ENCODE results near the gene GALNT17.
"Not testable (repeated sequence)": the region's sequence is repeated elsewhere in the genome, so short reads cannot be mapped to it uniquely, and the experiment has no call there.

- not testable (repeated sequence) for TF ChIP-seq CTCF (conservative IDR thresholded peaks at IDR 0.05; ENCODE audit: low read depth, low read length); EZH2 (IDR thresholded peaks at IDR 0.05; ENCODE audit: borderline replicate concordance, low read depth, low read length, poor library complexity, severe bottlenecking)
These were observed 511.1 kb downstream of the GALNT17 start for GRCh38 chr7:71643031-71643430.

Data from A673 (cell line).